ENCODE data around the gene AK2. TPM values are rescaled to one million over a fixed set of nuclear protein-coding genes. Genes with fewer than 3 reads are reported as not detected.

AK2 gene
- total RNA-seq, 1 experiment from 2014 or later = 159 TPM

DNA sequence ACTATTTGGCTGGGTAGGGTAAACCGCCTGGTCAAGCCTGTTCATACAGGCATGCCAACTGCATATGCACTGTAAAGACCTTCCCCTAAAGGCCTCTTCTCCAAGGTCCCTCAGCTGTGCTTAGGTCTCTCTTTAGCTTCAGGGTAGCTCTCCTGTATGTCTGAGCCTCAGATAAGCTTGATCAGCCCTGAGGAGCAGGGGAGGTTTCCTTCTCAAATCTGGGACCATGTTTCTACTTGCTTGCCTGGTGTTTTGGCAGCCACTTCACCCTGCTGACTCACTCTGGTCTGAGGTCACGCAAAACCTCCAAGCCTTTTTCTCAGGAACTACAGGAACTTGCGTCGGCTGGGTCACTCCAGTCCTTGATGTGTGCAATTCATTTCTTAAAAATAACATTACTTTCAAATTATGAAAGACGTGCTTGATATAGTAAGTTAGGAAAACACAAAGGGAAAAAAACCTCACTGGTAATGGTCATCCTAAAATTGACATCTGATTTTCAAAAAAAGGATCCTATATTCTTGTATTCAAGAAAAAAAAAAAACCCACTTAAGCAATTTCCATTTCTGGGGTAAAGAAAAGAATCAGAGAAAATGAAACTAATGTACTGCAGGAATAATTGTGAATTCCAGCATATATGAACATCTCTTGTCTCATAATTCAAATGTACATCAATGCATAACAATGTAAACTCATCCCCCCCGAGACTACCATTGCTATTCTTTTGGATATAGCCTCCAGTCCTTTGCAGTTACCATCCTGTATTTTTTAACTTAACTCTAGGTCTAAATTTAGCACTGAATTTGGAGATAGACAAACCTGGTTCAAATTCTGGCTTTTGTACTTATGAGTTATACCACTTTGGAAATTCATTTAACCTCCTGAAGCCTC lies 47.3 kb downstream of the AK2 start:
- Histone ChIP-seq H3K4ac (ENCODE audit: low read depth, low read length) (no peak overlapping the region), H4K20me1 (ENCODE audit: control insufficient read depth, insufficient read depth, insufficient read length) (no peaks in the 10 kb centered on the region), H2BK5ac (ENCODE audit: insufficient read length, low read length) (no peak overlapping the region), H3K4me1 (ENCODE audit: insufficient read depth, low read length) (peaks cover 8% of the 10 kb centered on the region; the same call in 1 of the 2 replicates), H3K79me1 (ENCODE audit: insufficient read depth, low read depth, low read length, poor library complexity, severe bottlenecking) (no peaks in the 10 kb centered on the region), H3K27me3 (ENCODE audit: insufficient read depth, low read length) (no peaks in the 10 kb centered on the region), H3K79me2 (ENCODE audit: insufficient read depth, low read length) (no peaks in the 10 kb centered on the region), H2BK120ac (ENCODE audit: low read depth, low read length, poor library complexity, severe bottlenecking) (no peak overlapping the region), H3K56ac (ENCODE audit: insufficient read length, low read depth, low read length) (no peak overlapping the region), H3K18ac (ENCODE audit: insufficient read length, low read depth, low read length) (no peak overlapping the region), H3K9ac (ENCODE audit: extremely low read depth, insufficient read length, low read length) (no peak overlapping the region), H2BK15ac (ENCODE audit: low read depth, low read length) (no peak overlapping the region), H2AK5ac (ENCODE audit: insufficient read length, low read length) (no peak overlapping the region), H2BK12ac (ENCODE audit: insufficient read length, low read depth, low read length) (no peak overlapping the region), H3K23ac (ENCODE audit: insufficient read length, low read depth, low read length) (no peak overlapping the region), H3K9me3 (ENCODE audit: control insufficient read depth, low read depth, low read length) (no peaks in the 10 kb centered on the region), H4K91ac (ENCODE audit: insufficient read length, low read depth, low read length) (no peak overlapping the region), H3T11ph (ENCODE audit: low read length) (no peak overlapping the region), H3K4me2 (ENCODE audit: insufficient read depth, insufficient read length, low read length) (no peak overlapping the region), H3K23me2 (ENCODE audit: insufficient read length, low read depth, low read length, poor library complexity, severe bottlenecking) (no peaks in the 10 kb centered on the region), H3K27ac (ENCODE audit: insufficient read length, low read depth, low read length) (no peak overlapping the region), H2AFZ (ENCODE audit: low read length) (no peak overlapping the region), H3K14ac (ENCODE audit: insufficient read depth, low read length) (no peak overlapping the region), H4K8ac (replicated peaks; ENCODE audit: insufficient read length, low read depth, low read length) (no peak overlapping the region), H2BK20ac (ENCODE audit: low read depth, low read length, poor library complexity, severe bottlenecking) (no peak overlapping the region), H4K5ac (ENCODE audit: insufficient read length, low read depth, low read length) (no peak overlapping the region)
- Mint-ChIP-seq H3K27me3 (ENCODE audit: low read depth) (peaks cover 2% of the 10 kb centered on the region; the same call in 1 of the 2 replicates), H3K36me3 (ENCODE audit: insufficient read depth in 1 of 3, low read depth in 3 of 3) (no peaks in the 10 kb centered on the region), H3K4me1 (peaks cover 26 to 29% of the 10 kb centered on the region in 2 experiments), H3K4me3 (no peak overlapping the region), H3K27ac (0 out of 7 replicates have a peak overlapping the region, but pooled peaks of 1 of the 3 experiments have one; percentile 9), H3K9me3 (no peaks in the 10 kb centered on the region)
- TF ChIP-seq, protein P1, sequence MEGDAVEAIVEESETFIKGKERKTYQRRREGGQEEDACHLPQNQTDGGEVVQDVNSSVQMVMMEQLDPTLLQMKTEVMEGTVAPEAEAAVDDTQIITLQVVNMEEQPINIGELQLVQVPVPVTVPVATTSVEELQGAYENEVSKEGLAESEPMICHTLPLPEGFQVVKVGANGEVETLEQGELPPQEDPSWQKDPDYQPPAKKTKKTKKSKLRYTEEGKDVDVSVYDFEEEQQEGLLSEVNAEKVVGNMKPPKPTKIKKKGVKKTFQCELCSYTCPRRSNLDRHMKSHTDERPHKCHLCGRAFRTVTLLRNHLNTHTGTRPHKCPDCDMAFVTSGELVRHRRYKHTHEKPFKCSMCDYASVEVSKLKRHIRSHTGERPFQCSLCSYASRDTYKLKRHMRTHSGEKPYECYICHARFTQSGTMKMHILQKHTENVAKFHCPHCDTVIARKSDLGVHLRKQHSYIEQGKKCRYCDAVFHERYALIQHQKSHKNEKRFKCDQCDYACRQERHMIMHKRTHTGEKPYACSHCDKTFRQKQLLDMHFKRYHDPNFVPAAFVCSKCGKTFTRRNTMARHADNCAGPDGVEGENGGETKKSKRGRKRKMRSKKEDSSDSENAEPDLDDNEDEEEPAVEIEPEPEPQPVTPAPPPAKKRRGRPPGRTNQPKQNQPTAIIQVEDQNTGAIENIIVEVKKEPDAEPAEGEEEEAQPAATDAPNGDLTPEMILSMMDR (conservative IDR thresholded peaks at IDR 0.05) = no peak
- no peak for DNase-seq
- no CpG with 5 or more reads among the region's 6 CpGs for WGBS (ENCODE audit: extremely low coverage, insufficient read length, low lambda C conversion rate)
